Smooth muscle cell (in vitro differentiated cells): ENCODE results near the gene ITGA3. TPM values are rescaled to one million over a fixed set of nuclear protein-coding genes. Genes with fewer than 3 reads are reported as not detected.

Experiments used
- DNase-seq: peaks from one replicate; lab custom pipeline; 2025; ENCODE audit not compliant: unreplicated experiment; lab: John Stamatoyannopoulos, UW
- H2AFZ ChIP-seq: fragments of 200-600 bp; sonication (generic); 2 replicates; pipeline ENCODE4 v1.6.0; 2016; ENCODE audit warnings: antibody characterized with exemption, low read depth, mild to moderate bottlenecking
- H3F3A ChIP-seq: fragments of 200-600 bp; sonication (generic); 2 replicates; pipeline ENCODE4 v1.6.0; 2017; ENCODE audit warnings: antibody characterized with exemption, low read depth
- H3K27ac ChIP-seq: fragments of 200-600 bp; sonication (generic); 2 replicates; pipeline ENCODE4 v1.5.1; 2016; ENCODE audit warnings: low read depth, mild to moderate bottlenecking
- H3K27me3 ChIP-seq: fragments of 200-600 bp; sonication (generic); 2 replicates; pipeline ENCODE4 v1.6.1; 2016; ENCODE audit warnings: low read depth, mild to moderate bottlenecking
- H3K36me3 ChIP-seq: fragments of 200-600 bp; sonication (generic); 2 replicates; pipeline ENCODE4 v1.5.1; 2016; ENCODE audit warnings: low read depth
- H3K4me1 ChIP-seq: fragments of 200-600 bp; sonication (generic); 2 replicates; pipeline ENCODE4 v1.5.1; 2016; ENCODE audit warnings: low read depth
- H3K4me2 ChIP-seq: fragments of 200-600 bp; sonication (generic); 2 replicates; pipeline ENCODE4 v1.6.0; 2016; ENCODE audit warnings: mild to moderate bottlenecking
- H3K4me3 ChIP-seq: fragments of 200-600 bp; sonication (generic); 2 replicates; pipeline ENCODE4 v1.5.1; 2016; ENCODE audit warnings: mild to moderate bottlenecking
- H3K79me2 ChIP-seq: fragments of 200-600 bp; sonication (generic); 2 replicates; pipeline ENCODE4 v1.6.0; 2016; ENCODE audit warnings: low read depth, mild to moderate bottlenecking
- H3K9ac ChIP-seq: fragments of 200-600 bp; sonication (generic); 2 replicates; pipeline ENCODE4 v1.6.0; 2016; ENCODE audit warnings: low read depth
- H3K9me3 ChIP-seq: fragments of 200-600 bp; sonication (generic); replicated peaks from 2 replicates; pipeline ENCODE4 v1.5.1; 2016; ENCODE audit warnings: low read depth
- H4K20me1 ChIP-seq: fragments of 200-600 bp; sonication (generic); 2 replicates; pipeline ENCODE4 v1.6.0; 2016; ENCODE audit warnings: low read depth
- CTCF ChIP-seq: fragments of 200-600 bp; sonication (generic); IDR thresholded peaks from 2 replicates; pipeline ENCODE4 v1.5.1; 2017; ENCODE audit warnings: borderline replicate concordance, mild to moderate bottlenecking, antibody characterized with exemption; ENCODE audit not compliant: insufficient read depth, poor library complexity, severe bottlenecking
- WGBS: methylation state at CpG from one replicate; pipeline ENCODE4 v1.1.7; 2016; ENCODE audit warnings: low lambda C conversion rate; 5-methylcytosine and 5-hydroxymethylcytosine counted together
- polyA plus RNA-seq: library from polyadenylated mRNA; unstranded; fragments of >200 nt; fragmentation: Nextera tagmentation; extraction: Ambion mirVana; gene quantifications from 2 replicates; pipeline ENCODE4 v1.2.1, GENCODE V29; 2016
- total RNA-seq: library from RNA; depleted of rRNA; stranded (reverse); fragments of >200 nt; gene quantifications from 2 replicates; pipeline ENCODE4 v1.2.3, GENCODE V29; 2014

ITGA3 gene
- total and polyA plus RNA-seq, 2 experiments from 2014 or later: 30.0 to 44.7 TPM

GRCh38 chr17:50064253-50065001 is 8.5 kb downstream of the ITGA3 start:
- Histone ChIP-seq H3K4me3 (no peak overlapping the region), H3K4me1 (peaks cover 8% of the 10 kb centered on the region), H3K9ac (peak overlapping the region; percentile 58), H3K27ac (peak overlapping the region; percentile 80), H3K9me3 (no peaks in the 10 kb centered on the region), H3K27me3 (no peaks in the 10 kb centered on the region), H4K20me1 (peaks cover 7% of the 10 kb centered on the region), H2AFZ (no peak overlapping the region), H3F3A (peaks cover 18% of the 10 kb centered on the region), H3K36me3 (peaks cover under 1% of the 10 kb centered on the region), H3K4me2 (peak overlapping the region; percentile 44), H3K79me2 (peaks cover 36% of the 10 kb centered on the region)
- DNase-seq: peak; percentile 50
- no peak for TF ChIP-seq CTCF
- WGBS: 27% methylated on average over 20 of the region's 20 CpGs

DNA sequence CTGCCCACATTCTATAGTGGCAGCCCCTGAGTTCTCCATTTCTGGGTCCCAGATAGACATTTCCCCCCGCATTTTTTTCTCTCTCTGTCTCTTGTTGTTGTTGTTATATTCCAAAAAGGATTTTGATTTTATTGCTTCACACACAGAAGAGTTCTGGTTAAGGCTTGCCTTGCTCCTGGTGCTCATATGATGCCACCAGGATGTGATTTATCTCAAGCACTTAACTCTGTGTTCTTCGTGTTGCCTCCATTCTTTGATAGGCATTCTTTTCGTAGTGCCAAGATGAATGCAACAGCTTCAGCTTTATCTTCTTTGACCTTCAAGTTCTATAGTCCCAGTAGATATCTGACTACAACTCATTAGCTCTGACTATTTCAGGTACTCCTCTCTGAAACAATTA is 9.1 kb downstream of the ITGA3 start:
- no peaks in the 10 kb centered on the region for H3K9me3 ChIP-seq
- 49% methylated on average over 3 of the region's 3 CpGs for WGBS
- peak overlapping the region; percentile 17 for H3K9ac ChIP-seq
- peak overlapping the region; percentile 80 for H3K27ac ChIP-seq
- no peak for DNase-seq
- H3K4me3 ChIP-seq: no peak overlapping the region
- no peak for TF ChIP-seq CTCF
- peaks cover 4% of the 10 kb centered on the region for H3K36me3 ChIP-seq
- peaks cover 3% of the 10 kb centered on the region for H4K20me1 ChIP-seq
- H3K4me1 ChIP-seq: peaks cover 6% of the 10 kb centered on the region
- no peaks in the 10 kb centered on the region for H3K27me3 ChIP-seq
- peaks cover 34% of the 10 kb centered on the region for H3K79me2 ChIP-seq
- H3F3A ChIP-seq: peaks cover 15% of the 10 kb centered on the region
- H3K4me2 ChIP-seq: peak overlapping the region; percentile 44
- no peak overlapping the region for H2AFZ ChIP-seq

DNA sequence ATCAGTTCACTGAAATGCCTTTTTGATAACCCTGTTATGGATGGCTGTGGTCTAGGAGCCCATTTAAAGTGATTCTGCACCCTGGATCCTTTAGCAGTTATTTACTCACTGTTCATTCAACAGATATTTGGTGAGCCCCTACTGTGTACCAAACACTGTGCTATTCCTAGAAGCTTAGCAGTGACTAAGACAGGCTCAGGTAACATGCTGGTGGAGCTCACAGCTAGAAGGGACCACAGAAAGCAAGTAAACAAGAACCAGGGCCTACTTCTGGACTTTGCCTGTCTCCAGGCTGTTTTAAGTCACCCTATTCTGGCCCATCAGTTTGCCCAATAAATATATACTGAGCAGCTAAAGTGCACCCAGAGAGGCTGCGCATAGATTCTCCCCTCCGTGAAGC is 11.1 kb downstream of the ITGA3 start:
- Histone ChIP-seq H3K27ac (peak overlapping the region; percentile 80), H3F3A (peaks cover 15% of the 10 kb centered on the region), H3K79me2 (peaks cover 16% of the 10 kb centered on the region), H2AFZ (no peak overlapping the region), H3K4me2 (no peak overlapping the region), H3K9ac (no peak overlapping the region), H3K36me3 (peaks cover 9% of the 10 kb centered on the region), H3K27me3 (no peaks in the 10 kb centered on the region), H4K20me1 (no peaks in the 10 kb centered on the region), H3K4me1 (peaks cover 6% of the 10 kb centered on the region), H3K4me3 (no peak overlapping the region), H3K9me3 (no peaks in the 10 kb centered on the region)
- no peak for TF ChIP-seq CTCF
- WGBS: 100% methylated on average over 2 of the region's 2 CpGs
- no peak for DNase-seq

DNA sequence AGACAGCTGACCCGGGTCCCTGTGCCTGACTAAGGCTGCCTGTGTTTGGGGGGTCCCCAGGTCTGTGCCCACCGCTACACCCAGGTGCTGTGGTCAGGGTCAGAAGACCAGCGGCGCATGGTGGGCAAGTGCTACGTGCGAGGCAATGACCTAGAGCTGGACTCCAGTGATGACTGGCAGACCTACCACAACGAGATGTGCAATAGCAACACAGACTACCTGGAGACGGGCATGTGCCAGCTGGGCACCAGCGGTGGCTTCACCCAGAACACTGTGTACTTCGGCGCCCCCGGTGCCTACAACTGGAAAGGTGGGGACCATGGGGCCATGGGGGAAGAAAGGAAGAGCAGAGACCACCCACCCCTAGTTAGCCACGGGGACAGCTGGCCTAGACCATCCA is 12.1 kb downstream of the ITGA3 start:
- Histone ChIP-seq H3K9me3 (no peaks in the 10 kb centered on the region), H3K4me3 (no peak overlapping the region), H3K27me3 (no peaks in the 10 kb centered on the region), H3K27ac (no peak overlapping the region), H3K4me1 (peaks cover 6% of the 10 kb centered on the region), H2AFZ (no peak overlapping the region), H3K4me2 (no peak overlapping the region), H4K20me1 (no peaks in the 10 kb centered on the region), H3K79me2 (peaks cover 16% of the 10 kb centered on the region), H3K36me3 (peaks cover 9% of the 10 kb centered on the region), H3F3A (peaks cover 15% of the 10 kb centered on the region), H3K9ac (no peak overlapping the region)
- 96% methylated on average over 13 of the region's 13 CpGs for whole genome bisulfite sequencing
- no peak for TF ChIP-seq CTCF
- no peak for DNase-seq
